Measurements from ENCODE around the gene RPS25.
"Not testable (repeated sequence)": the region's sequence is repeated elsewhere in the genome, so short reads cannot be mapped to it uniquely, and the experiment has no call there.

The RPS25 gene

GRCh38 chr11:119018074-119018938 is at the start of gene RPS25, which contains the start of gene TRAPPC4:
RPS25 (minus strand) TSS chr11:119018343; CDS start chr11:119018284, 59 bp downstream.
TRAPPC4 (plus strand) TSS chr11:119018766; CDS start chr11:119018796, 30 bp downstream.
- DNase-seq: peak; percentile 95

DNA sequence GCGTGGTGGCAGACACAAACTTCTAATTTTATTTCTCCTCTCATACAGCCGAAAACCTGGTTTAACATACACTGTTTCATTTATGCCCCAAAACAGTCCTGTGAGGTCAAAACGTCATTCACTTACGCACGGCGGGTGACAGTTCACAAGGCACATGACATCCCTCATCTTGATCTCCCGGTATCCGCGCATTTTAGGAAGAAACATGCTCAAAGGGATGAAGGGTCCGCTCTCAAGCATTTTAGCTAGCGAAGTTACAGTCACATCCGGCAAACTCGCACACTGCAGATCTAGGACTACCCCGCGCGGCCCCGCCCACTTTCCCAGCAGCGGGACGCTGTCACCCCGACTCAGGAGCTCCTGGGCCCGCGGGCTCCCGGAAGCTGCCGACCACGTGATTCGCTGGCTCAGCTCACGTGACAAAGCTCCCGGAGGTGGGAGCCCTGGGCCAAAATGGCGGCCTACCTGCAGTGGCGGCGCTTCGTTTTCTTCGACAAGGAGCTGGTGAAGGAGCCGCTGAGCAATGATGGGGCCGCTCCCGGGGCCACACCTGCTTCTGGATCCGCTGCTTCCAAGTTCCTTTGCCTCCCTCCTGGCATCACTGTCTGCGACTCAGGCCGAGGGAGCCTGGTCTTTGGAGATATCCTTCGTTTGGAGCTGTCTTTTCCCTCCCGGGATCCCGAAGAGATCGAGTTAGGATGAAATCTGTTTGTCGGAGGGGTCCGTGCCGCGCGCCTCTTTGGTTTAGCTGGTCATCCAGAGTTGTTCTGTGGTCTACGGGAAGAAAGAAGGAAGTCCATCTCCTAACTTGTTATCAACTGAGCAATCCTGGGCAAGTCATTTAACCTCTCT is 49.5 kb upstream of the RPS25 start, which contains the start of gene VPS11:
Gene VPS11 (plus strand): TSS at position 448 of the 852 bp plus-strand sequence. CDS start 6 bp downstream, at position 454.
- DNase-seq: peak; percentile 97

- peak; percentile 67 for DNase-seq
Observed at GRCh38 chr11:119065369-119065768, 47.2 kb upstream of the RPS25 start.

DNA sequence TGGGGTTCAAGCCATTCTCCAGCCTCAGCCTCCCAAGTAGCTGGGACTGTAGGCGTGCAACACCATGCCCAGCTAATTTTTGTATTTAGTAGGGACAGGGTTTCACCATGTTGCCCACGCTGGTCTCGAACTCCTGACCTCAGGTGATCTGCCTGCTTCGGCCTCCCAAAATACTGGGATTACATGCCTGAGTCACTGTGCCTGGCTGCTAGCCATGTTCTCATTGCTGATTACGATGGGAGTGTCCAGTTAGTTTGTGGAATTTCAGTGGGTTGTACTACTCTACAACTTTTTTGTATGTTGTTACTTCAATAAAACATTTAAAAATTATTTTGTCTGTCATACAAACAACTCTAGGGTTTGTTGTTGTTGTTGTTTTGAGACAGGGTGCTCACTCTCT is 44.6 kb upstream of the RPS25 start:
- DNase-seq: no peak

DNA sequence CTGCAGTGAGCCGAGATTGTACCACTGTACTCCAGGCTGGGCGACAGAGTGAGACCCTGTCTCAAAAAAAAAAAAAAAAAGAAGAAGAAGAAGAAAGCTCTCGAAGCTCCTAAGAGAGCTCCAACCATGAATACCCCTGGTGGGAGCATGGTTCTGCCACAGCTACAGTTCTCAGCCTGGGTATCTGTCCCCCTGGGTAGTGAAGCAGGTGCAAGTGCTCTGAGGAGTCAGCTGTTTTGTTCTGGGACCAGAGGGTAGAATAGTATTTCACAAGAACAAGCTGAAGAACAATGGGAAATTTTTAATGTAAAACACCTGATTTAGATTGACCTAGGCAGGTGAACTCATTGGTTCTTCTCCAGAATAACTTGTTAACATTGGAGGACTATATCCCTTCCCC is 43.1 kb upstream of the RPS25 start:
- no peak for DNase-seq

- DNase-seq: not testable (repeated sequence)
Observed at GRCh38 chr11:119059128-119059527, 41.0 kb upstream of the RPS25 start.

DNA sequence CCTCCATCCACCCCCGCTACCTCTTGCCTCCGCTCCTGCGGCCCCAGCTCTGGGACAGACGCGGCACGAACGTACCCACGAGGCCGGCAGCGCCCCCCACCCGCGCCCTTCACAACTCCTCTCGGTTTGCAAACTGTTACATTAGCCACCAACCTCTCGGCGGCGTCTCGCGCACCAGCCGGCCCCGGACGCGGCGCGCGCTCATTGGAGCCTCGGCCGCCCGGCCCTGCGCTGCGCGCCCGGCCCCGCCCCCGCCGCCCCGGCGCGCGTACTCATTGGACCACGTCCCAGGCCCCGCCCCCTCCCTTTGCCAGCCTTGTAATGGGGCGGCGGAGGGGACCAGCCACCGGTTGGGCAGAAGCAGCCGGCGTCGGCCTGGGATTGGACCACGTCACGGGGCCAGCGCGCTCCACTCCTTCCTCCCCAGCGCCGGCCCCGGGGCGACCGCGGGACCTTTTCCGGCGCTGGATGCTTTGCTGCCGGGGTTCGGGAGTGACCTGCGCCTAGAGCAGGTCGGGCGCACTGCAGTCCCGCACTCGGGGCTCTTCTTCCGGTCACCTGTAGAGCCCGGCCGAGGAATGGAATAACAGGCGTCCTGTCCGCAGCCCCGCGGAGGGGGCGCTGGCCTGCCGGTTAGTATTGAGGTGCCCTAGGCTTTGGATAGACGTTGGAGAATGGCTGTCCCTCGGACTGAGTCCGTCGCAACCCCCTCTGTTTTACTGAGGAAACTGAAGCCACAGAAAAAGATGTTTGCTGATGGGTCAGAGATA is 39.0 kb upstream of the RPS25 start, which contains the start of gene HYOU1:
Gene HYOU1 (minus strand): TSS at position 206 of the 770 bp plus-strand sequence. CDS start 1,045 bp downstream, outside the sequence.
- DNase-seq: peak; percentile 98

DNA sequence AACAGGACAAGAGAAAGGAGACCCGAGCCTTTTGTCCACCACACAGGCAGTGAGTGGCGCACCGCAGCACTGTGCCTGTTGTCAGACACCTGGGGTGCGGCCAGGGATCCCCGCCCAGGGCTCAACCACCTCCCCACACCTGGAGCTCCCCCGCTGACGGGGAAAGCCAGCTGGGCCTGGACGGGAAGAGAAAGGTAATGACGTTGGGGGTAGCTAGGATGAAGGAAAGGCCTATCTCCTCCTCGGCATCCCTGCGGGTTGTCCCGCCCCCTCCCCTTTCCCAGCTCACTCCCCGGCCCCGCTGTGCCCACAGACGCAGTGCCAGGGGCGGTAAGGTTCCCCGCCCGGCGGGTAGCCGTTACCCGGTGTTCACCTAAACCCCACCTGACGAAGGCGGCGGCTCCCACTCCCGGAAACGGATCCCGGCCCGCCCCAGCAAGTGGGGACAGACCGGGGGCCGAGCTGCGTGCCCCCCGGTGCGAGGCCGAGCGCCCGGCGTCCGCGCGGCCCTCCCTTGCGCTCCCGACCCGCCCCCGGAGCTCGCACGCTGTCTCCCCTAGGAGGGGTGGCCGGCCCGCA is 38.4 kb upstream of the RPS25 start:
- DNase-seq: peak; percentile 67

- peak; percentile 26 for DNase-seq
Observed at GRCh38 chr11:119055901-119056300, 37.8 kb upstream of the RPS25 start.

GRCh38 chr11:119054418-119054817 is 36.3 kb upstream of the RPS25 start:
- no peak for DNase-seq

GRCh38 chr11:119052163-119052814 is 34.1 kb upstream of the RPS25 start:
- DNase-seq: no peak

GRCh38 chr11:119051440-119052162 is 33.5 kb upstream of the RPS25 start:
- DNase-seq: peak; percentile 46

- DNase-seq: no peak
Observed at GRCh38 chr11:119049081-119049480, 30.9 kb upstream of the RPS25 start.

DNA sequence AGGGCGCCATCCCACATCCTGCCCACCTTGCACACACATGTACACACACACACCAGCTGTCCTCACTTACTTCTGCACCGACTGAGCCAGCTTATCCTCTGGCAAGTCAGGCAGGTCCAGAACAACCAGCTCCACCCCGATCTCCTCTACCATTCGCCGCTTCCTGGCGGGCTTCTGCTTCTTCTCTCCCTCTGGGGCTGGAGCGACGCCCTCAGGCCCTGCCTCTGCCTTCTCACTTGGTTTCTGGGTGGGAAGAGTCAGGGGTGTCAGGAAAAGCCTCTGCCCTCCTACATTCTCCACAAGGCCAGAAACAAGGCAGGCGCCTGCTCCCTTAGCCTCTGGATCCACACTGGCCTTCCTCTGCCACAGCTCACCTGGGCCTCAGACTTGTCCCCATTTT is 30.5 kb upstream of the RPS25 start:
- no peak for DNase-seq

GRCh38 chr11:119047205-119047604 is 29.1 kb upstream of the RPS25 start:
- DNase-seq: no peak

DNA sequence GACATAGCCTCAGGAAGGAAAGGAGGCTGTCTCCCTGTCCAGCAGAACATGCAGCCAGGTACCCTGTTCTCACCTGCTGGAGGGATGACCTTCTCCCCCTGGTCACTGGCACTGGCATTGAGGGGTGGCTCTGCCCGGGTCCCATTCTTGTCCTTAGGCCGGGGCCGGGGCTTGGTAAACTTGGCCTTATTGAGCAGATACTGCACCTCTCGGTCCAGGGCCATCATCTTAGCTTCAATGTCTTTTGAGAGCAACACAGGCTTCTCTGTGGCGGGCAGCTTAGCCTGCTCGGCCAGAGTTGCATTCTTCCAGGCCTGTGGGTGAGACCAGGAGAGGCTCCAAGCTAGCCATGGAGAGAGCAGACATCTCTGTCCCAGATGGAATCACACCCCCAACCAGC is 28.3 kb upstream of the RPS25 start:
- DNase-seq: no peak

DNA sequence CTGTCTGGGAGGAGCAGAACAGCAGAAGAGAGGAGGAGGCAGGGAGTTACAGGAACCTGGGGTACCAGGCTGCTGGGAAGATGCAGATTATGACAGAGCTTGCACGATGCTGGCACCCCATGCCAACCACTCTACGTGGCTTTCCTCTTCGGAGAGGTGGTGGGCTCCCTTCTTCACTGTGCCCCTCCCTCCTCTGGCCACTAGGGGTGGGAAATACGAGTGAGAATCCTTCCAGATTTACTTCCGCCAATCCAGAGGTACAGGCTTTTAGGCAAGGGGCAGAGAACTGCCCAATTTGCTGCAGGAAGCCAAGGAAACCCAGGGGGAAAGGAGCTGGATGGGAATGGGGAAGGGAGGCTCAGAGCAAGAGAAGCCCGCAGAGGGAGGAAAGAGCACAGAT is 26.6 kb upstream of the RPS25 start:
- DNase-seq: no peak

DNA sequence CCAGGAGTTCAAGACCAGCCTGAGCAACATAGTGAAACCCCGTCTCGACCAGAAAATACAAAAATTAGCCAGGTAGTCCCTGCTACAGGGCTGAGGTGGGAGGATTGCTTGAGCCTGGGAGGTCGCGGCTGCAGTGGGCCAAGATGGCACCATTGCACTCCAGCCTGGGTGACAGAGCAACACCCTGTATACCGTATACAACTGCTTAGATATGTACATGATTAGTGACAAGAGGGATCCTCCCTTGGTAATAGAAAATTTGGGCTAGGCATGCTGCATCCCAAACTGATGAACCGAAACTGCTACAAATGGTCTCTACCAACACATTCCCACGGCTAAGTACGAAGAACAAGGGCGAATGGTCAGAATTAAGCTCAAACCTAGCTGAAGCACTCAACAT is 24.8 kb upstream of the RPS25 start:
- DNase-seq: no peak

GRCh38 chr11:119041821-119042514 is 23.8 kb upstream of the RPS25 start:
- no peak for DNase-seq

GRCh38 chr11:119039471-119039870 is 21.3 kb upstream of the RPS25 start:
- DNase-seq: not testable (repeated sequence)

All from CD4-positive, alpha-beta T cell treated with Interleukin-12 subunit alpha and Interleukin-12 subunit beta, for 1 hour (primary cell).